ENCODE data around the gene MRGPRD. TPM values are rescaled to one million over a fixed set of nuclear protein-coding genes. Genes with fewer than 3 reads are reported as not detected.
A peak's percentile ranks its signal among the peaks of the same experiment; 100 is the strongest.

MRGPRD gene
- 0.62 TPM for polyA plus RNA-seq (ENCODE audit: insufficient read length)

DNA sequence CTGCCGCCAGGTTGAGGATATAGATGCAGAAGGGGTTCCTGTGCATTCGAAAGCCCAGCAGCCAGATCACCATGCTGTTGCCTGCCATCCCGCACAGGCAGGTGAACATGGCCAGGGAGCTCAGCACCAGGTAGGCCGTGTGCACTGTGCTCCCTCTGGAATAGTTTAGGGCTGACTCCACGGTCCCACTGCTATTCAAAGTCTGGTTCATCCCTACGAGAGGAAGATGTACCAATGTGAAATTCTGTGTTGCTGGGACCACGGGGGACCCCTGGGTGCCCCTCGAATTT, at the start of gene MRGPRD:
Gene MRGPRD (minus strand): TSS at position 211 of the 290 bp plus-strand sequence. CDS start 0 bp downstream, at position 211.
- no peak for DNase-seq (ENCODE audit: low read depth)

- no peak for DNase-seq (ENCODE audit: low read depth)
Observed at GRCh38 chr11:69030301-69030700, 49.5 kb upstream of the MRGPRD start.

DNA sequence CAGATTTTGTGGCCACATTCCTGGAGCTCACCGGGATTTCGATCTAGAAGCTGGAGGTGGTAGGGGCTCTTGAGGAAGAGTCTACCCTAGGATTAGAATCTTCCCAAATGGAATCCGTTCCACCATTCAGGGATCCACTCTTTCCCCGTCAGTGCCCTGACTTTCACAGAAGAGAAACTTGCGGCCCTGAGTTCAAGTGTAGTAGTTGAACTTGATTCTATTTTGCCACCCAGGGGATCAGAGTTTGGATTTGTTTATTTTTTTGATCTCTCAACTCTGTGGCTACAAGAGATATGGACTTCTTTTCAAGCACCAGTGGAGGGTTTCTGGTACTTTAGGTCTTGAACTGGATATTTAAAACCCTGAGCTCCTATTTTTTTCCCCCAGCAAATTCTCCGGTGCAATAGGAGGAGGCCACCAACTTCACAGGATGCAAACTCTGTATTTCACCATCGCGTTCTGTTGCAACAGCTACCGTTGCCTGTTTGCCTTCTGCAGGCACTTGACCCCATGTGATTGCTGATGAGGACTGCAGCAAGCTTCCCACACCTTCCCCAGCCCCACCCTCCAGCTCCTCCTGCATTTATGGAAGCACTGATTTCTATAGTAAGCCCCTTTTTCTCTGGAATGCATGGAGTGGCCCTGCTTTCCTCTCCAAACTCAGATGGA, 47.1 kb upstream of the MRGPRD start:
- no peak for DNase-seq (ENCODE audit: low read depth)

DNA sequence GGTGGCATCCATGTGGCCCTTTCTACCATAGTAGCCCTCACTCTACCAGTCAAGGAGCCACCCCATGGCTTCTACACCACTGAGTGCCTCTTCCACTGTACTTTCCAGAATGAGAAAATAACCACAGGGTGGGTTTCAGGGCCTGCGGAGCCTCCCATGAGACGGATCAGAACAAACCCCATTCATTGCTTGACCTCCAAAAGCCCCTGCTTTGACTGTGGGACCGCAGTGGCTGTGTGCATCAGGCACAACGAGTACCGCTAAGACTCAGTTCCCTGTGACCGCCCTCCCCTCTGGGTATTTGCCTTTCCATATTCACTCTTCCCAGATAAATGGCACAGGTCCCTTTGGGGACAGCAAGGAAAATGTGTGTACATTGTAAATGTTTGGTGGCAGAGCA, 43.7 kb upstream of the MRGPRD start:
- no peak for DNase-seq (ENCODE audit: low read depth)

GRCh38 chr11:69022260-69022659, 41.5 kb upstream of the MRGPRD start:
- no peak for DNase-seq (ENCODE audit: low read depth)

GRCh38 chr11:69018924-69019323, 38.1 kb upstream of the MRGPRD start:
- DNase-seq (ENCODE audit: low read depth), result no peak

DNA sequence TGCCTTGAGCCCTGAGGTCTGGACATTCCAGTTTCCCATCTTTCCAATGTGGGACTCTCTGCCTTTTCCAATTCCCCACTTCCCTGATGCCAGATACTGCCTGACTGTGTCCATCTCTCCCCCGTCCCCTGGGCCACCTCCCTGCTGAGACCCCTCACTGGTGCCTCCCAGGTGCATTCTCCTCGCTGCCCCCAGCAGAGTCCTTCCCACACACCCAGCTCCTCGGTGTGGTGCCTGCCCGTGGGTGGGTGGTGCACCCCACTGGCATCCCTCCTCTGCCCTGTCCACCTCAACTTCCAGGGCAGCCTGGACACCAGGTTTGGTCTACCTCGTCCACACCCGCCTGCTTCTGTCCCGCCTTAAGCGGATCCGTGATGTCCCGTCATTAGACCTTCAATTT, 37.2 kb upstream of the MRGPRD start:
- DNase-seq (ENCODE audit: low read depth), result no peak

GRCh38 chr11:69014898-69015549, 34.2 kb upstream of the MRGPRD start:
- DNase-seq (ENCODE audit: low read depth), result no peak

GRCh38 chr11:69014084-69014851, 33.5 kb upstream of the MRGPRD start:
- DNase-seq (ENCODE audit: low read depth), result no peak

GRCh38 chr11:69013009-69013951, 32.5 kb upstream of the MRGPRD start, which contains the start of gene MRGPRF:
Gene MRGPRF (minus strand): TSS chr11:69013246. CDS start chr11:69009901, 3,345 bp downstream.
- peak; percentile 70 for DNase-seq (ENCODE audit: low read depth)

- DNase-seq (ENCODE audit: low read depth), result no peak
Observed at GRCh38 chr11:69012092-69013008, 31.6 kb upstream of the MRGPRD start.

- DNase-seq (ENCODE audit: low read depth), result no peak
Observed at GRCh38 chr11:69011624-69012091, 30.9 kb upstream of the MRGPRD start.

GRCh38 chr11:69010964-69011623, 30.3 kb upstream of the MRGPRD start:
- no peak for DNase-seq (ENCODE audit: low read depth)

DNA sequence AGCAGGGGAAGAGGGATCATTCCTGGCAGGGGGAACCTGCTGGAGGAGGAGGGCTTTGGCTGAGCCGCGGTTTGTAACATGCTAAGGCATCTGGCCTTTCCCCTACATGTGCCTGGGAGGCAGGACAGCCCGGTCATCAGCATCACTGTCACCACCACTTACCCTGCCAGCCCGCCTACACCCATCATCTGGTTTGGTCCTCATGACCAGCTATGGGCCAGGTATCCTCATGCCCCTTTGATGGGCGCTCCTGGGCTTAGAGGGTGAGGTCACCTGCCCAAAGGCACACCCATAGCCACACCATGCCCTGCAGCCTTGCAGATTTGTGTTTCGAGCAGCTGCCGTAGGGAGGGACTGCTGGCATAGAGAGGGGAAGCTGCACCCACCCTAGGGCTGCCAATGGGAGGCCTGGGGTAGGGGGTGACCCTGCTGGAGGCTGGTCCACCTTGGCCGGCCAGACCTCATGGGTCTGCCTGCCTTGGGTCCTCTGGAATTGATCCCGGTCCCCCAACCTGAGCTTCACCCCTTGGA, 29.6 kb upstream of the MRGPRD start:
- no peak for DNase-seq (ENCODE audit: low read depth)

DNA sequence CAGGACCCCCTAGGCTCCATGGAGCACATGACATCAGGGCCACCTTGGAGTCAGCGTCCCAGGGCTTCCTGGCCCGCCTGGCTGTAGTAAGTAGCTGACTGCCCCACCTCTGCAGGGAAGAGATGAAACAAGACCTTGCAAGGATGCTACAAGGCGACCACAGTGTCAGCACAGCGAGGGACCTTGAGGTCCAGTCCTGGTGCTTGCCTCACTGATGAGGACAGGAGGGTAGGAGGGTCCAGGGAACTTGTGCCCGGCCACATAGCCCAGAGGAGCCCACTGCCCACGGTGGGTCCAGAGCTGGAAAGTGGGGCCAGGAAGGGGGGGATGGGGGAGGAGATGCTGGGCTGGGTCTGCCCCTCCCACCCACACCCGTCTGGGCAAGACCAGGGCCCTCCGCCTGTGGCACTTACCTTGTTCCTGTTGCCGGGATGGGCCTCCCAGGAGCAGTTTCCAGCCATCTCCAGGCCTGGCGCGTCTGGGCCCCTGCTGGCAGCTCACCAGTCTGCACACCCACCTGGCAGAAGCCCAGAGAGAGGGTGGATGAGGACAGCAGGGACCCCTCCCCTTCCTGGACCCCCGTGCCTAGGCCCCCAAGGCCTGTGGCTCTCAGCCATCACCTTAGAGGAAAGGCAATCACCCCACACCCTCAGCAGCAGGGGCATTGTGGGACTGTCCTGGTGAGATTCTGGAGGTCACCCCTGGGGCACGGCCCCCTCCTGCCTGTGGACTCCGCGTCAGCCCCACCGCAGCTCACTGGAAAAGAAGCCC, 28.8 kb upstream of the MRGPRD start:
- no peak for DNase-seq (ENCODE audit: low read depth)

DNA sequence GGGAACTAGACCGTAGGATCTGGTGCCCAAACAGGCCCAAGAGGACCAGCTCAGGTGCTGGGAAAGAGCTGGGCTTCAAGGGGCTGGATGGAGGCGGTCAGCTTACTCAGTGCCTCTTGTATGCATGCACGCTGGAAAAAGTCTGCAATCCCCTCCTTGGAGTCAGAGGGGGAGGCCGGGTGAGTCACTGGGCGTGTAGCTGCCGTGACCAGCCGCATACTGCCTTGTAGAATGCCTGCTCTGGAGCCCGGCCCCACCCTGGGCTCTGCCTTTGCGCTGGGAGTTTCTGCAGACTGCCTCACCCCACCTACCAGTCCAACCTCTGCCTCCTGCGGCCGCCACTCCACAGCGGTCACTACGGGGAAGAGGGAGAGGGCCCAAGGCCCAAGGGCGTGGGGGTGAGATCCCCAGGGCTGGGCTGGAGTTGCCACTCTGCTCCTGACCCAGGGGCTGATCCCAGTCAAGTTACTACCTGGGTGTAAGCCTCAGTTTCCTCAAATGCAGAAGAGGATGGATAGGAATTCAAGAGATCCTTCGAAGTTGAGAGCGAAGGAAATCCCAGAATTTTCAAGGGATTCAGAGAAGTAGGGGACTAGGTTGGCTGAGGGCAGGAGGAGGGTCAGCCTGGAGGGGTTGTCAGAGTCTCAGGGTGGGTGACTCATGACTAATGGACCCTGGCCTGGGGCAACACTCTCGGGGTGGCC, 28.1 kb upstream of the MRGPRD start:
- DNase-seq (ENCODE audit: low read depth), result no peak

DNA sequence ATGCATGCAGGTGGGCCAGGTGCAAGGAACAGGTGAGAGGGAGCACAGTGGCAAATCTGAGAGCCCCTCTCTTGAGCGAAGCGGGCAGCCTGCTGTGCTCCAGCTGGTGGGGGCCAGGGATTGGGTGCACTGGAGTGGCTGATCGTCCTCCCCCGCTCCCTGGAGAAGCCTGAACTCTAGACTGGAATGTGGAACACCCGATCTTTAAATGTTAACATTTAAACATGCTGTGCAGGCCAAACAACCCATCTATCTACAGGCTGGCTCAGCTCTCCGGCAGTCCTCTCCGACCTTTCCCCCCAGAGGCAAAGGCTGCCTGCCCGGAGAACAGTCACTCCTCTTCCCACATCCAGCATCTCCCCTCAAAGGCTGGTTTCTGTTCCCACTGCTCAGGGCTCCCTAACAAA, 27.2 kb upstream of the MRGPRD start:
- no peak for DNase-seq (ENCODE audit: low read depth)

- DNase-seq (ENCODE audit: low read depth), result no peak
Observed at GRCh38 chr11:69006816-69007215, 26.0 kb upstream of the MRGPRD start.
